Activated CD4-positive, alpha-beta memory T cell treated with anti-CD3 and anti-CD28 coated beads for 36 hours (primary cell): ENCODE measurements around the gene KDM7A. TPM values are rescaled to one million over a fixed set of nuclear protein-coding genes. Genes with fewer than 3 reads are reported as not detected.

Experiments used
- CTCF ChIA-PET: fragments of 350-600 bp; sonication (Branson Sonifier 250); formaldehyde crosslinking; loops from one replicate; lab custom pipeline; 2021; ENCODE audit warnings: antibody characterized with exemption, inconsistent platforms; lab: Charles Lee
- POLR2A ChIA-PET: fragments of 350-600 bp; sonication (Branson Sonifier 250); formaldehyde crosslinking; loops from one replicate; lab custom pipeline; 2021; ENCODE audit warnings: antibody characterized with exemption; lab: Charles Lee
- DNase-seq: peaks from one replicate; pipeline ENCODE4 v3.0.0-alpha.2; 2020
- H3K27ac Mint-ChIP-seq: one replicate; pipeline ENCODE4 v1.8.0; 2021; ENCODE audit warnings: mixed read lengths
- H3K27me3 Mint-ChIP-seq: one replicate; pipeline ENCODE4 v1.8.0; 2021; ENCODE audit warnings: mixed read lengths
- H3K36me3 Mint-ChIP-seq: one replicate; pipeline ENCODE4 v1.8.0; 2021; ENCODE audit warnings: mixed read lengths
- H3K4me1 Mint-ChIP-seq: one replicate; pipeline ENCODE4 v1.8.0; 2021; ENCODE audit warnings: low read depth, mixed read lengths
- H3K4me3 Mint-ChIP-seq: one replicate; pipeline ENCODE4 v1.8.0; 2021; ENCODE audit warnings: mild to moderate bottlenecking, mixed read lengths
- H3K9me3 Mint-ChIP-seq: one replicate; pipeline ENCODE4 v1.8.0; 2021; ENCODE audit warnings: mixed read lengths
- intact Hi-C: fragments of 100-400 bp; cut with micrococcal nuclease; formaldehyde crosslinking; loops from one replicate; pipeline ENCODE4 v1.15.1; 2023
- total RNA-seq, 2 experiments: library from RNA; stranded (reverse); gene quantifications; one replicate each; pipeline ENCODE4 v1.2.3, GENCODE V29; 2021

KDM7A gene
- total RNA-seq, 2 experiments from 2014 or later, result 23.4 to 24.5 TPM

DNA sequence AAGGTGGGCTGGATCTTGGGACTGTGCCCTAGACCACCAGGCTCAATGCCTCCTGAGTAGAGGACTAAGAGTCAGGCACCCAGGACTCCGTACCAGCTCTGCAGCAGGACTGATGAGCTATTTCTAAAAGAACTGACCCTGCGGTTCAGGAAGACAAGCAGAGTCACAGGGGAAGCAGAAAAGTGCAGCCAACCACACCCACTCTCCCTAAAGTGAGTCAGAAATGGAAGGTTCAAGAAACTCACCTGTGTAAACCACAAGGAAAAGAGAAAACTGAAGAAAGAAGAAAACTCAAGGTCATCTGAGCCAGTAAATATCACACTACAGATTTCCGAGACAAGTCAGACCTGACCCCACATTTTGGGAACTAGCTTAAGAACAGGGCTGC is 116.5 kb downstream of the KDM7A start:
- peaks cover 40% of the 10 kb centered on the region for H3K4me1 Mint-ChIP-seq
- H3K27ac Mint-ChIP-seq, result peak overlapping the region; percentile 19
- peak overlapping the region; percentile 80 for H3K4me3 Mint-ChIP-seq
- H3K36me3 Mint-ChIP-seq, result peaks cover 8% of the 10 kb centered on the region
- DNase-seq, result peak; percentile 33
- intact Hi-C loops, result loop anchor here (2.0 to 10.0 kb wide), 4 partner anchors 25 to 1492 kb away; partner anchors contain the start of genes AGK and HIPK2
- H3K9me3 Mint-ChIP-seq, result no peaks in the 10 kb centered on the region
- ChIA-PET CTCF (no interaction called here), POLR2A (interaction anchor here (0.6 kb wide), 1 partner anchor 377 kb away, joined by 4 read pairs; no protein-coding TSS in a partner anchor)
- H3K27me3 Mint-ChIP-seq, result no peaks in the 10 kb centered on the region

GRCh38 chr7:140059273-140060242 is 117.2 kb downstream of the KDM7A start:
- H3K36me3 Mint-ChIP-seq, result peaks cover 8% of the 10 kb centered on the region
- no peaks in the 10 kb centered on the region for H3K9me3 Mint-ChIP-seq
- POLR2A ChIA-PET, result interaction anchor here (0.6 kb wide), 1 partner anchor 376 kb away, joined by 4 read pairs; no protein-coding TSS in a partner anchor
- peak; percentile 65 for DNase-seq
- no peaks in the 10 kb centered on the region for H3K27me3 Mint-ChIP-seq
- peak overlapping the region; percentile 38 for H3K27ac Mint-ChIP-seq
- peaks cover 45% of the 10 kb centered on the region for H3K4me1 Mint-ChIP-seq
- CTCF ChIA-PET, result no interaction called here
- no peak overlapping the region for H3K4me3 Mint-ChIP-seq
- intact Hi-C loops, result loop anchor here (2.0 to 10.0 kb wide), 4 partner anchors 25 to 1493 kb away; partner anchors contain the start of genes AGK and HIPK2

DNA sequence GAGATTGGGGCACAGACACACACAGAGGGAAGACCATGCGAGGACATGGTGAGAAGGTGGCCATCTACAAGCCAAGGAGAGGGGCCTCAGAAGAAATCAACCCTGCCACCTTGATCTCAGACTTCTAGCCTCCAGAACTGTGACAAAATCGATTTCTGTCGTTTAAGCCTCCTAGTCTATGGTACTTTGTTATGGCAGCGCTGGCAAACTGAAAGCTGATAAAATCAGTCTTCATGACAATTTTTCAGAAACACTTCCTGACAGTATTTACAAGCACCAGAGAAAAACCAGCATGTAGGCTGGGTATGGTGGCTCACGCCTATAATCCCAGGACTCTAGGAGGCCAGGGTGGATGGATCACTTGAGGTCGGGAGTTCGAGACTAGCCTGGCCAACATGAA is 118.3 kb downstream of the KDM7A start:
- no peak for DNase-seq
- peaks cover 55% of the 10 kb centered on the region for H3K4me1 Mint-ChIP-seq
- H3K9me3 Mint-ChIP-seq, result no peaks in the 10 kb centered on the region
- H3K36me3 Mint-ChIP-seq, result peaks cover 11% of the 10 kb centered on the region
- intact Hi-C loops, result no loop called here
- H3K27ac Mint-ChIP-seq, result no peak overlapping the region
- no peak overlapping the region for H3K4me3 Mint-ChIP-seq
- ChIA-PET POLR2A (no interaction called here), CTCF (no interaction called here)
- H3K27me3 Mint-ChIP-seq, result no peaks in the 10 kb centered on the region

DNA sequence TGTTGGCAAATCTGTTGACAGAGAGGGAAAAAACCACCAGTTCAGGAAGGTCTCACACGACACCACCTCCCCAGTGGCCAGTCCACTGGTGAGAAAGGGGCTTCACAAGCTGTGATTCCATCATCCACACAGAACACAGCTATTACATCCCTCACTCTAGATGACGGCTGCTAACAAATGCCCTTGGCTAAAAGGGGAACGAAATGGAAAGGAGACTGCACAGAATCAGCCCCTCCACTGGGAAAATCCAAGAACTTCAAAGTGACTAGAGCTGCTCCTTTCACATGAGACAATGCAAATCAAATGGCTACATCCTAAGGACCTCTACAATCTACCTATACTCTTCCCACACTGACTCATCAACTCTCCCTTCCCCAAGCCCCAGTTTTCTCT is 119.6 kb downstream of the KDM7A start:
- intact Hi-C loops, result no loop called here
- DNase-seq, result no peak
- ChIA-PET POLR2A (interaction anchor here (0.6 to 0.8 kb wide), 2 partner anchors 91 to 180 kb away, joined by 3 to 6 read pairs; no protein-coding TSS in a partner anchor), CTCF (interaction anchor here (1.1 kb wide), 1 partner anchor 39 kb away, joined by 3 read pairs; no protein-coding TSS in a partner anchor)
- H3K4me1 Mint-ChIP-seq, result peaks cover 59% of the 10 kb centered on the region
- H3K27me3 Mint-ChIP-seq, result no peaks in the 10 kb centered on the region
- no peak overlapping the region for H3K27ac Mint-ChIP-seq
- peaks cover 18% of the 10 kb centered on the region for H3K36me3 Mint-ChIP-seq
- no peaks in the 10 kb centered on the region for H3K9me3 Mint-ChIP-seq
- H3K4me3 Mint-ChIP-seq, result no peak overlapping the region

DNA sequence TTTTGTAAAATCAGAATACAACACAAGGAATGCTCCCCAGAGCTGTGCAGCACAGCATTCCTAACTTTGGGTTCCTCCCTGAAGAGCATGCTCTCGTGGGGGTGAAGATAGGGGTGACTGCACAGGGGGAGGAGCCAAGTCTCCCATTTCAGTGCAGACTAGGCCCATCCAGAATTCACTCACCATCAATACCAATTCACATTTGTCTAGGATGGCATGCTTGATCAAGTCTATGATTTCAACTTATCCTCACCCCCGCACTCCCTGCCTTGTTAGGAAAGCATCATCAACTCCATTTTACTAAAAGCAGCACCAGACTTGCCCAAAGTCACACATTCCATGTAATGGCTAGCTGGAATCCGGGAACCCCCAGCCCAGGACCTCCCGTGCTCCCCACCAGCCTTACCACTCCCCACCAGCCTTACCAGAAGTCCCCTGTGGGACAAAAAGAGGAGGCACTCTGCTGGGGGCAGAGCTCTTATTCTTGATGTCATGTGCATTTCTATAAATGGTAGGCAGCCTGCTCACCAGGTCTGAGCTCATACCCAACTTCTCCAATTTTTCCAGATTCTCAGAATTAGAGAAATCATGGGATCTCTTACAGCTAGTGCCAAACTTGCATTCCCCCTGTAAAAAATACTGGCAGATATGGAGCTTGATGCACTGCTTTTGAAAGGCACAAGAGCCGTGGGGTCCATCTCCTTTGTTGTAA is 120.2 kb downstream of the KDM7A start:
- POLR2A ChIA-PET, result interaction anchor here (0.6 to 0.8 kb wide), 2 partner anchors 92 to 180 kb away, joined by 3 to 6 read pairs; no protein-coding TSS in a partner anchor
- H3K27me3 Mint-ChIP-seq, result no peaks in the 10 kb centered on the region
- H3K9me3 Mint-ChIP-seq, result no peaks in the 10 kb centered on the region
- H3K4me1 Mint-ChIP-seq, result peaks cover 57% of the 10 kb centered on the region
- intact Hi-C loops, result no loop called here
- CTCF ChIA-PET, result interaction anchor here (1.1 kb wide), 1 partner anchor 38 kb away, joined by 3 read pairs; no protein-coding TSS in a partner anchor
- no peak overlapping the region for H3K4me3 Mint-ChIP-seq
- no peak overlapping the region for H3K27ac Mint-ChIP-seq
- no peak for DNase-seq
- peaks cover 20% of the 10 kb centered on the region for H3K36me3 Mint-ChIP-seq

- DNase-seq, result no peak
- peaks cover 50% of the 10 kb centered on the region for H3K4me1 Mint-ChIP-seq
- no peaks in the 10 kb centered on the region for H3K9me3 Mint-ChIP-seq
- H3K27ac Mint-ChIP-seq, result no peak overlapping the region
- peaks cover 18% of the 10 kb centered on the region for H3K36me3 Mint-ChIP-seq
- POLR2A ChIA-PET, result no interaction called here
- intact Hi-C loops, result no loop called here
- H3K4me3 Mint-ChIP-seq, result no peak overlapping the region
- CTCF ChIA-PET, result no interaction called here
- H3K27me3 Mint-ChIP-seq, result no peaks in the 10 kb centered on the region
Measured at GRCh38 chr7:140055833-140056232, 121.0 kb downstream of the KDM7A start.

- peaks cover 19% of the 10 kb centered on the region for H3K36me3 Mint-ChIP-seq
- no peaks in the 10 kb centered on the region for H3K9me3 Mint-ChIP-seq
- H3K4me3 Mint-ChIP-seq, result no peak overlapping the region
- no peaks in the 10 kb centered on the region for H3K27me3 Mint-ChIP-seq
- intact Hi-C loops, result no loop called here
- peaks cover 39% of the 10 kb centered on the region for H3K4me1 Mint-ChIP-seq
- ChIA-PET CTCF (no interaction called here), POLR2A (no interaction called here)
- no peak for DNase-seq
- H3K27ac Mint-ChIP-seq, result no peak overlapping the region
Measured at GRCh38 chr7:140054751-140055150, 122.0 kb downstream of the KDM7A start.

DNA sequence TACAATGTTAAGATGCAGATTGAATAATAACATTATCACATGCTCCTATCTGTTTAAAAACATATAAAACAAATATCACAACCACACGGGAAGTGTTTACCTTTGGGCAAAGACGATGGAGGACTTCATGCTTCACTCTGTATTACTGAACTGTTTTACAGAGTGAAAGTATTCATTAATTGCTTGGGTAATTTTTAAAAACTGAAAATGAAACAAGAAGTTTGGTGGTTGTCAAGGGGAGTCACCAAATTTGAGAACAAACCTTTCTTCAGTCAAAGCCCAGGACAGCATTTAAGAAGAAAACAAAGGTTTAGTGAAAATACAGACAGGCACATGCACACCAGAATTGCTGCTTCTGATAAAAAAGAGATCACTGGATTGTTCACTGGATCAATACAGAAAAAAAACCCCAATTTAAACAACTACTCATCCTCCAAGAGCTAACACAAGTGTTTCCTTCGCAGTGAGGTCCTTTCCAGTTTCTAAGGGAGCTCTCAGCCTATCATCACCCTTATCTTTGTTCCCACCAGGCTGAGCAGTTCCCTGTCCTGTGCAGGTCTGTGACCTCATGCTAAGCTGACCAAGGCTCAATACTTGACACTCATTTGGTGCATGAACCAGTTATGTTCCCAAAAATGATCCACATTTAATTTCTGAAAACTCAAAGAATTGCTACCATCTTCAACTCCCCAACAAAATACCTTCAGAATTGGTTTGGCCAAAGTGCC is 122.8 kb downstream of the KDM7A start:
- DNase-seq, result no peak
- ChIA-PET POLR2A (no interaction called here), CTCF (no interaction called here)
- Mint-ChIP-seq H3K4me3 (no peak overlapping the region), H3K36me3 (peaks cover 19% of the 10 kb centered on the region), H3K4me1 (peaks cover 31% of the 10 kb centered on the region), H3K27me3 (no peaks in the 10 kb centered on the region), H3K9me3 (no peaks in the 10 kb centered on the region), H3K27ac (peak overlapping the region; percentile 7)
- intact Hi-C loops, result no loop called here

DNA sequence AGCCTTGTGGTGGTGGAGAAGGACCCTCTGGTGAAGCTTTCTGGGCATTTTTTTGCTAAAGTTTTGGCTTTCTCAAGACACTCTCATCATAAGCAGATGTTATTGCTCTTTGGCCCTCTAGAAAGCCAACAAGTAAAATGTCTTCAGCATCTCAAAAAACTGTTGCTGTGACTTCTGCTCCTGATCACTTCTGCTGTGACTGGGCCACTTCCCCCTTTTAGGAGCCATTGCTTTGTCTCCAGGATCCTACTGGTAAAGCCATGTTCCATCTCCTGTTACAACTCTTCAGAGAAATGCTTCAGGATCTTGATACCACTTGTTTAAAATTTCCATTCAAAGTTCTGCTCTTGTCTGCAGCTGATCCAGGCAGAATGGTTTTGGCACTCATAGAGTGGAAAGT is 125.0 kb downstream of the KDM7A start:
- H3K27ac Mint-ChIP-seq, result no peak overlapping the region
- no peaks in the 10 kb centered on the region for H3K27me3 Mint-ChIP-seq
- H3K4me3 Mint-ChIP-seq, result no peak overlapping the region
- H3K36me3 Mint-ChIP-seq, result peaks cover 17% of the 10 kb centered on the region
- no peak for DNase-seq
- ChIA-PET CTCF (interaction anchor here (0.8 kb wide), 1 partner anchor 253 kb away, joined by 3 read pairs; no protein-coding TSS in a partner anchor), POLR2A (interaction anchor here (0.7 kb wide), 1 partner anchor 67 kb away, joined by 3 read pairs; no protein-coding TSS in a partner anchor)
- intact Hi-C loops, result no loop called here
- H3K9me3 Mint-ChIP-seq, result no peaks in the 10 kb centered on the region
- peaks cover 25% of the 10 kb centered on the region for H3K4me1 Mint-ChIP-seq

DNA sequence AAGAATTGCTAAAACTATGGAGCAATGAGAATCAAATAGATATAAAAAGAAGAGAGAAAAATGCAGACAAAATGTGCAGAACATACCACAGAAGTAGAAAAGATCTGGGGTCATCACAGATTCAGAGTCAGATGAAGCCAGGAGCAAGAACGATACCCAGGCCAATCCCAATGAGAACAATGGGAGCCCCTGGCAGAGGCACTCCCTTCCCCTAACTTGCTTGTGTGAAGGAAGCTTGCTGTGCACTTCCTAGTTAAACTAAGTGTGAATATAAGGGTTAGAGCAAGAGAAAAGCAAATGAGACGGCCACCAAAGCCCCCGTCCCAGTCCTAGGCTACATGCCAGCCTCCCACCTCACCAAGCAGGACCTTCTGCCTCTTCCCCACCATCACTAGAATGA is 126.7 kb downstream of the KDM7A start:
- H3K4me3 Mint-ChIP-seq, result no peak overlapping the region
- H3K36me3 Mint-ChIP-seq, result peaks cover 17% of the 10 kb centered on the region
- DNase-seq, result no peak
- ChIA-PET CTCF (no interaction called here), POLR2A (no interaction called here)
- no peaks in the 10 kb centered on the region for H3K27me3 Mint-ChIP-seq
- peaks cover 19% of the 10 kb centered on the region for H3K4me1 Mint-ChIP-seq
- H3K27ac Mint-ChIP-seq, result no peak overlapping the region
- intact Hi-C loops, result no loop called here
- no peaks in the 10 kb centered on the region for H3K9me3 Mint-ChIP-seq

GRCh38 chr7:140049339-140050024 is 127.3 kb downstream of the KDM7A start:
- Mint-ChIP-seq H3K9me3 (no peaks in the 10 kb centered on the region), H3K36me3 (peaks cover 16% of the 10 kb centered on the region), H3K4me3 (no peak overlapping the region), H3K27me3 (no peaks in the 10 kb centered on the region), H3K4me1 (peaks cover 13% of the 10 kb centered on the region), H3K27ac (no peak overlapping the region)
- POLR2A ChIA-PET, result no interaction called here
- DNase-seq, result no peak
- intact Hi-C loops, result no loop called here
- CTCF ChIA-PET, result no interaction called here
